Measurements from ENCODE around the gene CMTM3. TPM values are rescaled to one million over a fixed set of nuclear protein-coding genes. Genes with fewer than 3 reads are reported as not detected.

The CMTM3 gene
- total and polyA plus RNA-seq, 7 donors = 2.6 to 7.6 (median 4.8) TPM

- ATAC-seq (no peak), DNase-seq (no peak)
- Histone ChIP-seq H3K36me3 (ENCODE audit: insufficient read depth in 1 of 2, low read depth in 1 of 2) (no peaks in the 10 kb centered on the region), H3K27me3 (ENCODE audit: insufficient read depth in 3 of 3, low read length in 2 of 3) (no peaks in the 10 kb centered on the region), H3K27ac (no peak overlapping the region), H3K4me3 (no peak overlapping the region), H3K9me3 (no peaks in the 10 kb centered on the region), H3K4me1 (peaks cover 9% of the 10 kb centered on the region)
- TF ChIP-seq CTCF (IDR thresholded peaks at IDR 0.05) = no peak
- intact Hi-C loops (cut with DNase I) = no loop called here
- 95 to 100% (median 98%) methylated on average over 2 of the region's 2 CpGs for WGBS, 3 donors
Measured at GRCh38 chr16:66649167-66649566, 44.7 kb downstream of the CMTM3 start.

GRCh38 chr16:66649636-66650205, 45.2 kb downstream of the CMTM3 start:
- intact Hi-C loops (cut with DNase I) = loop anchor here in 1 of 2 donors (5.0 kb wide), 1 partner anchor 223 kb away; no protein-coding TSS in a partner anchor

GRCh38 chr16:66650707-66651473, 46.4 kb downstream of the CMTM3 start:
- intact Hi-C loops (cut with DNase I) = loop anchor here in 1 of 2 donors (5.0 kb wide), 1 partner anchor 221 kb away; no protein-coding TSS in a partner anchor
- H3K27ac ChIP-seq = no peak overlapping the region
- no peaks in the 10 kb centered on the region for H3K9me3 ChIP-seq
- ATAC-seq (peak; percentile 89 to 97 (median 92)), DNase-seq (peak; percentile 65 to 76)
- WGBS, 3 donors = 24 to 28% (median 25%) methylated on average over 18 of the region's 18 CpGs
- no peaks in the 10 kb centered on the region for H3K36me3 ChIP-seq (ENCODE audit: insufficient read depth in 1 of 2, low read depth in 1 of 2)
- peak overlapping the region; percentile 11 for H3K4me3 ChIP-seq
- no peaks in the 10 kb centered on the region for H3K27me3 ChIP-seq (ENCODE audit: insufficient read depth in 3 of 3, low read length in 2 of 3)
- H3K4me1 ChIP-seq = peaks cover 9% of the 10 kb centered on the region
- TF ChIP-seq CTCF (IDR thresholded peaks at IDR 0.05) = peak; percentile 93

More at GRCh38 chr16:66649636-66650205, 45.2 kb downstream of the CMTM3 start:
- ATAC-seq (no peak), DNase-seq (no peak)
- Histone ChIP-seq H3K4me1 (peaks cover 9% of the 10 kb centered on the region), H3K4me3 (no peak overlapping the region), H3K36me3 (ENCODE audit: insufficient read depth in 1 of 2, low read depth in 1 of 2) (no peaks in the 10 kb centered on the region), H3K27ac (no peak overlapping the region), H3K9me3 (no peaks in the 10 kb centered on the region), H3K27me3 (ENCODE audit: insufficient read depth in 3 of 3, low read length in 2 of 3) (no peaks in the 10 kb centered on the region)
- no peak for TF ChIP-seq CTCF (IDR thresholded peaks at IDR 0.05)
- 79 to 88% (median 79%) methylated on average over 9 of the region's 9 CpGs for WGBS, 3 donors

GRCh38 chr16:66651474-66651765, 46.9 kb downstream of the CMTM3 start:
- H3K27ac ChIP-seq = no peak overlapping the region
- ATAC-seq (no peak), DNase-seq (no peak)
- no peaks in the 10 kb centered on the region for H3K9me3 ChIP-seq
- no peaks in the 10 kb centered on the region for H3K36me3 ChIP-seq (ENCODE audit: insufficient read depth in 1 of 2, low read depth in 1 of 2)
- no peaks in the 10 kb centered on the region for H3K27me3 ChIP-seq (ENCODE audit: insufficient read depth in 3 of 3, low read length in 2 of 3)
- H3K4me3 ChIP-seq = peak overlapping the region; percentile 11
- TF ChIP-seq CTCF (IDR thresholded peaks at IDR 0.05) = no peak
- intact Hi-C loops (cut with DNase I) = loop anchor here in 1 of 2 donors (5.0 kb wide), 1 partner anchor 221 kb away; no protein-coding TSS in a partner anchor
- 54 to 57% (median 54%) methylated on average over 2 of the region's 2 CpGs for WGBS, 3 donors
- H3K4me1 ChIP-seq = peaks cover 9% of the 10 kb centered on the region
